ENCODE measurements around the gene ABHD11. TPM values are rescaled to one million over a fixed set of nuclear protein-coding genes. Genes with fewer than 3 reads are reported as not detected.

Gene ABHD11
- total RNA-seq, 1 donor from 2014 or later = 14.3 TPM

- DNase-seq (ENCODE audit: low spot score) = no peak
Observed at GRCh38 chr7:73702226-73702625, 36.4 kb downstream of the ABHD11 start.

GRCh38 chr7:73701357-73701995 lies 37.1 kb downstream of the ABHD11 start:
- no peak for DNase-seq (ENCODE audit: low spot score)

GRCh38 chr7:73700581-73701134 lies 37.9 kb downstream of the ABHD11 start:
- no peak for DNase-seq (ENCODE audit: low spot score)

GRCh38 chr7:73700069-73700423 lies 38.6 kb downstream of the ABHD11 start:
- DNase-seq (ENCODE audit: low spot score) = no peak

GRCh38 chr7:73699370-73700068 lies 39.1 kb downstream of the ABHD11 start:
- DNase-seq (ENCODE audit: low spot score) = no peak

- DNase-seq (ENCODE audit: low spot score) = no peak
Observed at GRCh38 chr7:73698410-73698809, 40.2 kb downstream of the ABHD11 start.

GRCh38 chr7:73696372-73696771 lies 42.2 kb downstream of the ABHD11 start:
- DNase-seq (ENCODE audit: low spot score) = no peak

- no peak for DNase-seq (ENCODE audit: low spot score)
Observed at GRCh38 chr7:73690646-73691045, 48.0 kb downstream of the ABHD11 start.

GRCh38 chr7:73688288-73688687 lies 50.3 kb downstream of the ABHD11 start:
- no peak for DNase-seq (ENCODE audit: low spot score)

Small RNAs within 50 kb of the gene (microRNA-seq; reads per million reads assigned to microRNA genes)
- gene MIR4284 (ENCODE audit: borderline number of aligned reads) = not detected

Other genes with a start within 250 kb of the ABHD11 start
- gene BAZ1B, start 216.5 kb downstream of the ABHD11 start, total RNA-seq = 54.5 TPM
- gene BCL7B, start 181.1 kb downstream of the ABHD11 start, total RNA-seq = 80.1 TPM
- gene TBL2, start 160.2 kb downstream of the ABHD11 start, total RNA-seq = 36.9 TPM
- gene MLXIPL, start 114.3 kb downstream of the ABHD11 start, total RNA-seq = 91.5 TPM
- 2.0 TPM for gene VPS37D, start 71.0 kb downstream of the ABHD11 start, total RNA-seq
- gene DNAJC30, start 55.3 kb downstream of the ABHD11 start, total RNA-seq = 11.7 TPM
- 51.9 TPM for gene BUD23, start 55.2 kb downstream of the ABHD11 start, total RNA-seq
- gene STX1A, start 19.1 kb downstream of the ABHD11 start, total RNA-seq = 3.5 TPM
- not detected for gene CLDN3, start 31.5 kb upstream of the ABHD11 start, total RNA-seq
- 0.71 TPM for gene CLDN4, start 92.2 kb upstream of the ABHD11 start, total RNA-seq
- gene METTL27, start 103.7 kb upstream of the ABHD11 start, total RNA-seq = 1.7 TPM
- gene TMEM270, start 122.4 kb upstream of the ABHD11 start, total RNA-seq = not detected

Data from mesenteric fat pad (tissue), 1 donor.